OCI-LY1 (cell line): Measurements from ENCODE around the gene CDH4.

Experiments used
- CTCF ChIP-seq: fragments of 200-600 bp; sonication (generic), shearing (Covaris generic); IDR thresholded peaks from 2 replicates; pipeline ENCODE4 v1.5.1; 2017; ENCODE audit warnings: mild to moderate bottlenecking, antibody characterized with exemption, low read length, moderate library complexity, mixed read lengths
- EZH2 ChIP-seq: fragments of 200-600 bp; sonication (generic), shearing (Covaris generic); IDR thresholded peaks from 2 replicates; pipeline ENCODE4 v1.8.0; 2017; ENCODE audit warnings: borderline replicate concordance, mixed run types, mild to moderate bottlenecking, antibody characterized with exemption, low read length, moderate library complexity, mixed read lengths

GRCh38 chr20:61873651-61874420, 621.8 kb downstream of the CDH4 start:
- TF ChIP-seq EZH2 (no peak), CTCF (no peak)
